Breast epithelium (tissue), 3 donors: ENCODE results near the gene PDZD4.

ENCODE experiments used
- POLR2A ChIP-seq: fragments of 450-650 bp; IDR thresholded peaks from one replicate; pipeline ENCODE4 v1.6.1; 2016; ENCODE audit warnings: antibody characterized with exemption, mild to moderate bottlenecking, moderate library complexity
- POLR2AphosphoS5 ChIP-seq, 3 donors: sonication (generic); formaldehyde crosslinking; IDR thresholded peaks; one replicate each; pipeline ENCODE4 v1.6.1; 2017; ENCODE audit warnings: antibody characterized with exemption in 3 of 3
- TF ChIP-seq, protein P1 (sequence below), 3 donors: fragments of 450-650 bp; IDR thresholded peaks; one replicate each; pipeline ENCODE4 v1.5.1; 2016 to 2017; ENCODE audit warnings: antibody characterized with exemption in 3 of 3, mild to moderate bottlenecking in 3 of 3, moderate library complexity in 3 of 3

- TF ChIP-seq, protein P1, sequence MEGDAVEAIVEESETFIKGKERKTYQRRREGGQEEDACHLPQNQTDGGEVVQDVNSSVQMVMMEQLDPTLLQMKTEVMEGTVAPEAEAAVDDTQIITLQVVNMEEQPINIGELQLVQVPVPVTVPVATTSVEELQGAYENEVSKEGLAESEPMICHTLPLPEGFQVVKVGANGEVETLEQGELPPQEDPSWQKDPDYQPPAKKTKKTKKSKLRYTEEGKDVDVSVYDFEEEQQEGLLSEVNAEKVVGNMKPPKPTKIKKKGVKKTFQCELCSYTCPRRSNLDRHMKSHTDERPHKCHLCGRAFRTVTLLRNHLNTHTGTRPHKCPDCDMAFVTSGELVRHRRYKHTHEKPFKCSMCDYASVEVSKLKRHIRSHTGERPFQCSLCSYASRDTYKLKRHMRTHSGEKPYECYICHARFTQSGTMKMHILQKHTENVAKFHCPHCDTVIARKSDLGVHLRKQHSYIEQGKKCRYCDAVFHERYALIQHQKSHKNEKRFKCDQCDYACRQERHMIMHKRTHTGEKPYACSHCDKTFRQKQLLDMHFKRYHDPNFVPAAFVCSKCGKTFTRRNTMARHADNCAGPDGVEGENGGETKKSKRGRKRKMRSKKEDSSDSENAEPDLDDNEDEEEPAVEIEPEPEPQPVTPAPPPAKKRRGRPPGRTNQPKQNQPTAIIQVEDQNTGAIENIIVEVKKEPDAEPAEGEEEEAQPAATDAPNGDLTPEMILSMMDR (IDR thresholded peaks at IDR 0.05) = no peak
- no peak for TF ChIP-seq POLR2A
- no peak for TF ChIP-seq POLR2AphosphoS5 (IDR thresholded peaks at IDR 0.05)
Observed at GRCh38 chrX:153861733-153862310, 31.5 kb upstream of the PDZD4 start.
